H1 (cell line): ENCODE measurements around the gene LBX2. TPM values are rescaled to one million over a fixed set of nuclear protein-coding genes. Genes with fewer than 3 reads are reported as not detected.

Experiments used
- CTCF ChIA-PET: fragments of 300-600 bp; sonication (Branson Sonifier 250); formaldehyde crosslinking; loops from one replicate; lab custom pipeline; 2021; ENCODE audit not compliant: partially characterized antibody; lab: Charles Lee
- POLR2A ChIA-PET: fragments of 300-600 bp; sonication (Branson Sonifier 250); formaldehyde crosslinking; loops from one replicate; lab custom pipeline; 2021; ENCODE audit warnings: inconsistent platforms; ENCODE audit not compliant: partially characterized antibody; lab: Charles Lee
- DNase-seq, 2 experiments: peaks; one replicate each; pipeline versions ENCODE4 v3.0.0 to v3.0.0-alpha.2; 2010 to 2022; ENCODE audit warnings: low spot score in 2 of 2, low read depth in 1 of 2, mixed read lengths in 1 of 2
- FAIRE-seq: peaks from 2 replicates; lab custom pipeline; 2011; peaks lifted over from hg19 to GRCh38; lab: Jason Lieb, UNC
- H2AFZ ChIP-seq: 2 replicates; pipeline ENCODE4 v1.8.1; 2012; ENCODE audit warnings: low read length, inconsistent platforms
- H2AK5ac ChIP-seq: 2 replicates; pipeline ENCODE4 v1.6.1; 2013; ENCODE audit warnings: low read depth, low read length
- H2BK120ac ChIP-seq: replicated peaks from 2 replicates; pipeline ENCODE3; 2013; ENCODE audit warnings: low read depth, low read length, inconsistent platforms
- H2BK12ac ChIP-seq: 2 replicates; pipeline ENCODE4 v1.6.1; 2013; ENCODE audit warnings: low read depth, low read length
- H2BK15ac ChIP-seq: 2 replicates; pipeline ENCODE4 v1.6.1; 2013; ENCODE audit warnings: low read length
- H2BK20ac ChIP-seq: 2 replicates; pipeline ENCODE4 v1.6.1; 2013; ENCODE audit warnings: low read length
- H2BK5ac ChIP-seq: 2 replicates; pipeline ENCODE4 v1.6.1; 2013; ENCODE audit warnings: low read depth, low read length
- H3K14ac ChIP-seq: 2 replicates; pipeline ENCODE4 v1.6.1; 2013; ENCODE audit warnings: inconsistent platforms; ENCODE audit not compliant: insufficient read length
- H3K18ac ChIP-seq: 2 replicates; pipeline ENCODE4 v1.6.1; 2013; ENCODE audit warnings: low read length; ENCODE audit errors: extremely low read depth
- H3K23ac ChIP-seq: 2 replicates; pipeline ENCODE4 v1.6.1; 2013; ENCODE audit warnings: inconsistent platforms; ENCODE audit not compliant: insufficient read length
- H3K23me2 ChIP-seq: 2 replicates; pipeline ENCODE4 v1.6.1; 2013; ENCODE audit warnings: low read depth, low read length
- H3K27ac ChIP-seq: 2 replicates; pipeline ENCODE4 v1.6.1; 2011; ENCODE audit warnings: low read depth, low read length, inconsistent platforms
- H3K27me3 ChIP-seq, 4 experiments: replicated peaks in 1 of 4; 1 replicate in 1 of 4; 2 replicates in 3 of 4; pipeline versions ENCODE4 v1.6.1 to v1.8.1; 2011 to 2013; ENCODE audit warnings: low read length in 3 of 4, mild to moderate bottlenecking in 3 of 4, inconsistent platforms in 2 of 4, mixed read lengths in 2 of 4, moderate library complexity in 1 of 4; ENCODE audit not compliant: control insufficient read depth in 3 of 4, insufficient read depth in 3 of 4; ENCODE audit errors: extremely low read depth in 1 of 4
- H3K36me3 ChIP-seq, 4 experiments: 2 replicates each; pipeline versions ENCODE4 v1.6.1 to v1.8.1; 2011 to 2013; ENCODE audit warnings: mild to moderate bottlenecking in 4 of 4, low read length in 3 of 4, moderate library complexity in 2 of 4, control low read depth in 1 of 4, inconsistent platforms in 1 of 4; ENCODE audit not compliant: insufficient read depth in 4 of 4, control insufficient read depth in 2 of 4
- H3K4ac ChIP-seq: replicated peaks from 2 replicates; pipeline ENCODE3; 2013; ENCODE audit warnings: low read length, low read depth, mixed read lengths, inconsistent platforms; ENCODE audit not compliant: insufficient read length
- H3K4me1 ChIP-seq, 4 experiments: replicated peaks in 1 of 4; 1 replicate in 1 of 4; 2 replicates in 3 of 4; pipeline versions ENCODE4 v1.6.1 to v1.8.1; 2011 to 2013; ENCODE audit warnings: low read length in 3 of 4, inconsistent platforms in 2 of 4, mixed read lengths in 1 of 4; ENCODE audit not compliant: insufficient read depth in 4 of 4, control insufficient read depth in 3 of 4
- H3K4me2 ChIP-seq, 2 experiments: 2 replicates each; pipeline versions ENCODE4 v1.6.1 to v1.8.1; 2011 to 2013; ENCODE audit warnings: low read depth in 2 of 2, low read length in 2 of 2, control low read depth in 1 of 2, inconsistent platforms in 1 of 2, mild to moderate bottlenecking in 1 of 2; ENCODE audit not compliant: insufficient read depth in 1 of 2
- H3K4me3 ChIP-seq, 4 experiments: fragments of 200-600, 300-600 bp in 1 of 4; sonication (generic), shearing (Covaris generic), sonication (Bioruptor Twin) in 1 of 4; 2 replicates each; pipeline versions ENCODE4 v1.5.1 to v1.8.1; 2011 to 2016; ENCODE audit warnings: low read length in 4 of 4, low read depth in 3 of 4, control low read depth in 2 of 4, inconsistent platforms in 2 of 4, mild to moderate bottlenecking in 2 of 4, mixed read lengths in 1 of 4, moderate library complexity in 1 of 4; ENCODE audit not compliant: insufficient read depth in 2 of 4; ENCODE audit errors: extremely low read depth in 1 of 4
- H3K56ac ChIP-seq: replicated peaks from 2 replicates; pipeline ENCODE3; 2013; ENCODE audit warnings: low read depth, mild to moderate bottlenecking, mixed read lengths, low read length, inconsistent platforms; ENCODE audit not compliant: insufficient read length
- H3K79me1 ChIP-seq: 2 replicates; pipeline ENCODE4 v1.6.1; 2013; ENCODE audit warnings: low read depth, low read length, control low read depth
- H3K79me2 ChIP-seq, 2 experiments: 2 replicates each; pipeline versions ENCODE4 v1.6.1 to v1.8.1; 2012 to 2013; ENCODE audit warnings: low read length in 2 of 2, mild to moderate bottlenecking in 2 of 2, inconsistent platforms in 1 of 2; ENCODE audit not compliant: insufficient read depth in 2 of 2, control insufficient read depth in 1 of 2
- H3K9ac ChIP-seq, 4 experiments: replicated peaks in 1 of 4; 1 replicate in 1 of 4; 2 replicates in 3 of 4; pipeline versions ENCODE4 v1.6.1 to v1.8.1; 2011 to 2013; ENCODE audit warnings: low read depth in 3 of 4, low read length in 3 of 4, control low read depth in 2 of 4, mild to moderate bottlenecking in 2 of 4, moderate library complexity in 2 of 4, inconsistent platforms in 1 of 4; ENCODE audit errors: extremely low read depth in 1 of 4
- H3K9me3 ChIP-seq, 2 experiments: 2 replicates each; pipeline versions ENCODE4 v1.6.1 to v1.8.1; 2012 to 2013; ENCODE audit warnings: mild to moderate bottlenecking in 2 of 2, moderate library complexity in 2 of 2, control low read depth in 1 of 2, inconsistent platforms in 1 of 2, low read depth in 1 of 2, low read length in 1 of 2, mixed read lengths in 1 of 2; ENCODE audit not compliant: insufficient read depth in 2 of 2
- H4K20me1 ChIP-seq, 2 experiments: replicated peaks in 1 of 2; 2 replicates each; pipeline versions ENCODE3 to v1.8.1; 2011 to 2013; ENCODE audit warnings: inconsistent platforms in 2 of 2, low read length in 2 of 2, mild to moderate bottlenecking in 1 of 2; ENCODE audit not compliant: insufficient read depth in 2 of 2, control insufficient read depth in 1 of 2
- H4K5ac ChIP-seq: 2 replicates; pipeline ENCODE4 v1.6.1; 2013; ENCODE audit warnings: low read length, low read depth, mixed read lengths, inconsistent platforms; ENCODE audit not compliant: insufficient read length
- H4K8ac ChIP-seq: 2 replicates; pipeline ENCODE4 v1.8.0; 2013; ENCODE audit warnings: mild to moderate bottlenecking, moderate library complexity, low read length, inconsistent platforms; ENCODE audit not compliant: insufficient read depth; ENCODE audit errors: extremely low read depth
- H4K91ac ChIP-seq: replicated peaks from 2 replicates; pipeline ENCODE3; 2013; ENCODE audit warnings: low read length, mixed read lengths, inconsistent platforms; ENCODE audit not compliant: insufficient read length
- ATF2 ChIP-seq: IDR thresholded peaks from 2 replicates; pipeline ENCODE4 v1.6.1; 2012; ENCODE audit warnings: low read length, inconsistent platforms
- WGBS, 2 experiments: shearing (Covaris generic) in 1 of 2; methylation state at CpG; one replicate each; pipeline versions ENCODE4 v1.1.6 to v1.1.7; 2013 to 2015; ENCODE audit warnings: low lambda C conversion rate in 2 of 2, mixed read lengths in 2 of 2, inconsistent platforms in 1 of 2, low coverage in 1 of 2, missing lambda C conversion rate in 1 of 2; ENCODE audit not compliant: insufficient replicate concordance in 2 of 2, insufficient coverage in 1 of 2, insufficient read length in 1 of 2; ENCODE audit errors: extremely low coverage in 1 of 2, missing lambda C conversion rate in 1 of 2; 5-methylcytosine and 5-hydroxymethylcytosine counted together
- polyA plus RNA-seq, 7 experiments: library from polyadenylated mRNA; depleted of rRNA in 3 of 7; stranded (reverse) in 5 of 7; unstranded in 2 of 7; fragments of >200 nt in 5 of 7; fragments of 200-250 nt in 2 of 7; gene quantifications; 1 replicate in 5 of 7; 2 replicates in 1 of 7; 4 replicates in 1 of 7; pipeline versions ENCODE4 v1.2.1 to v1.2.3, GENCODE V29; 2011 to 2013; ENCODE audit warnings: missing spikeins in 2 of 7, mixed read lengths in 2 of 7
- total RNA-seq: library from RNA; stranded (reverse); fragmentation: NEBNext Ultra II Directional; extraction: Animal tissue kit (Norgen Biotek cat#: 25700); gene quantifications from 2 replicates; pipeline ENCODE4 v1.2.1, GENCODE V29; 2021

Gene LBX2
- total and polyA plus RNA-seq, 2 of the 8 experiments (the other 6 are each of a cell fraction or from before 2014, with no cell fraction given): 0.27 TPM; not detected in 1

DNA sequence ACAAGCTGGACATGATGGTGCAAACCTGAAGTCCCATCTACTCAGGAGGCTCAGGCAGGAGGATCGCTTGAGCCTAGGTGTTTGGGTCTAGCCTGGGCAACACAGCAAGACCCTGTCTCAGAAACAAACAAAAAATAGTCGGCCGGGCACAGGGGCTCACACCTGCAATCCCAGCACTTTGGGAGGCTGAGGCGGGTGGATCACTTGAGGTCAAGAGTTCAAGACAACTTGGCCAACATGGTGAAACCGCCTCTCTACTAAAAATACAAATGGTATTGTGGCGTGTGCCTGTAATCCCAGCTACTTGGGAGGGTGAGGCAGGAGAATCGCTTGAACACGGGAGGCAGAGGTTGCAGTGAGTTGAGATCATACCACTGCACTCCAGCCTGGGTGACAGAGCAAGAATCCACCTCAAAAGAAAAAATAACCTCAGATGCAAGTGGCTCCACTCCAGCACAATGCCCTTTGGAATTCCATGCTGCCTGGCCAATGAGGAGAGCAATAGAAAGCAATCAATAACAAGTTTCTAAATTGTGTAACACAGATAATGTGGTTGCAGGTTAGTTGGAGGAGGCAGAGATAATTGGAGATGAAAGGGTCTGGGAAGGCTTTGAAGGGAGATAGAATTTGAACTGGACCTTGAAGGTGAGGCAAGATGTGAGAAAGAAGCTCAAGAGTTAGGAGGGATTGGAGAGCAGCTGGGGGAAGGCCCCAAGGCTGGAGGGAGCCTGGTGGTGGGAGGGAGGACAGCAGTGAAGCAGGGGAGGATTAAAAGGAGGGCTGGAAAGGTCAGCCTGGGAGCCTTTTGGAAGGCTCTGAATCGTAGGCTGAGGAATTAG lies 10.5 kb downstream of the LBX2 start:
- Histone ChIP-seq H3K4me2 (no peak overlapping the region), H3K56ac (no peak overlapping the region), H3K18ac (no peak overlapping the region), H3K4me1 (no peaks in the 10 kb centered on the region), H4K91ac (no peak overlapping the region), H4K8ac (no peak overlapping the region), H2BK15ac (no peak overlapping the region), H2BK12ac (no peak overlapping the region), H3K9ac (no peak overlapping the region), H3K4ac (no peak overlapping the region), H3K4me3 (no peak overlapping the region), H4K20me1 (peaks cover 2 to 6% of the 10 kb centered on the region in 2 experiments)
- CTCF ChIA-PET: interaction anchor here (0.9 to 6.9 kb wide), 8 partner anchors 12 to 98 kb away, joined by 3 to 37 read pairs (median 4); partner anchors contain the start of genes INO80B and LBX2
- POLR2A ChIA-PET: interaction anchor here (0.9 to 3.2 kb wide), 9 partner anchors 8 to 50 kb away, joined by 3 to 11 read pairs (median 4); partner anchors contain the start of genes LBX2, PCGF1 and WBP1
- TF ChIP-seq ATF2: no peak
- TF ChIP-seq, all 59 proteins: peak for 0
- no peaks in the 10 kb centered on the region for H3K79me1 ChIP-seq
- FAIRE-seq: no peak
- no peak overlapping the region for H2AK5ac ChIP-seq
- H3K23me2 ChIP-seq: no peaks in the 10 kb centered on the region
- 88% methylated on average over 9 of the region's 9 CpGs; no CpG with 5 or more reads in 1 of the 2 experiments for WGBS, 2 experiments
- no peak overlapping the region for H2BK120ac ChIP-seq
- no peak overlapping the region for H3K27ac ChIP-seq
- no peaks in the 10 kb centered on the region for H3K9me3 ChIP-seq
- H3K27me3 ChIP-seq: no peaks in the 10 kb centered on the region
- no peak overlapping the region for H4K5ac ChIP-seq
- no peak overlapping the region for H3K14ac ChIP-seq
- H3K36me3 ChIP-seq: peaks cover 7 to 22% (median 18%) of the 10 kb centered on the region in 4 experiments
- H3K23ac ChIP-seq: no peak overlapping the region
- 0 out of 4 replicates have a peak, but pooled peaks cover 0 to 2% of the 10 kb centered on the region in 2 experiments for H3K79me2 ChIP-seq
- H2BK20ac ChIP-seq: no peak overlapping the region
- H2BK5ac ChIP-seq: no peak overlapping the region
- DNase-seq: no peak
- H2AFZ ChIP-seq: no peak overlapping the region
